Testis (tissue), 3 donors: Measurements from ENCODE around the gene LPP. TPM values are rescaled to one million over a fixed set of nuclear protein-coding genes. Genes with fewer than 3 reads are reported as not detected.

ENCODE experiments used
- DNase-seq: peaks from one replicate; pipeline ENCODE4 v3.0.0-alpha.2; 2019
- H3K27ac ChIP-seq, 2 donors: fragments of 200-600 bp; sonication (generic); one replicate each; pipeline ENCODE4 v1.5.1; 2019
- H3K27me3 ChIP-seq: fragments of 200-600 bp; sonication (generic); one replicate; pipeline ENCODE4 v1.5.1; 2019
- H3K36me3 ChIP-seq: fragments of 200-600 bp; sonication (generic); one replicate; pipeline ENCODE4 v1.5.1; 2017; ENCODE audit warnings: low read depth; ENCODE audit errors: missing control alignments
- H3K4me1 ChIP-seq: fragments of 200-600 bp; sonication (generic); one replicate; pipeline ENCODE4 v1.5.1; 2019
- H3K4me3 ChIP-seq, 2 donors: fragments of 200-600 bp; sonication (generic); one replicate each; pipeline ENCODE4 v1.5.1; 2017 to 2019
- H3K9me3 ChIP-seq: fragments of 200-600 bp; sonication (generic); one replicate; pipeline ENCODE4 v1.5.1; 2017
- POLR2A ChIP-seq: fragments of 450-650 bp; IDR thresholded peaks from one replicate; pipeline ENCODE4 v1.6.1; 2017; ENCODE audit warnings: antibody characterized with exemption, mild to moderate bottlenecking, moderate library complexity
- WGBS, 2 donors: methylation state at CpG; one replicate each; pipeline ENCODE4 v1.1.5; 2018; 5-methylcytosine and 5-hydroxymethylcytosine counted together
- intact Hi-C: fragments of 100-400 bp; cut with DNase I; formaldehyde crosslinking; loops from one replicate; pipeline ENCODE4 v1.15.1; 2023; ENCODE audit warnings: low total_unique reads
- polyA plus RNA-seq: library from polyadenylated mRNA; stranded (reverse); fragments of 350-450 nt; fragmentation: Illumina TruSeq; extraction: RNeasy Lipid Tissue Mini Kit (QIAGEN cat#74804); gene quantifications from one replicate; pipeline ENCODE4 v1.2.3, GENCODE V29; 2014; ENCODE audit warnings: low read depth, low replicate concordance; ENCODE audit not compliant: insufficient read depth
- total RNA-seq, 2 donors: library from RNA; depleted of rRNA; stranded (reverse); fragments of >200 nt; gene quantifications; one replicate each; pipeline ENCODE4 v1.2.3, GENCODE V29; 2016
- TF ChIP-seq, protein P1 (sequence below), 3 experiments: fragments of 450-650 bp in 2 of 3; fragments of 200-600 bp in 1 of 3; sonication (generic) in 1 of 3; IDR thresholded peaks; one replicate each; pipeline ENCODE4 v1.5.1; 2016 to 2019; ENCODE audit warnings: antibody characterized with exemption in 3 of 3, mild to moderate bottlenecking in 2 of 3, moderate library complexity in 1 of 3

The LPP gene
- total and polyA plus RNA-seq, 3 donors from 2014 or later = 89.9 to 135 (median 132) TPM

DNA sequence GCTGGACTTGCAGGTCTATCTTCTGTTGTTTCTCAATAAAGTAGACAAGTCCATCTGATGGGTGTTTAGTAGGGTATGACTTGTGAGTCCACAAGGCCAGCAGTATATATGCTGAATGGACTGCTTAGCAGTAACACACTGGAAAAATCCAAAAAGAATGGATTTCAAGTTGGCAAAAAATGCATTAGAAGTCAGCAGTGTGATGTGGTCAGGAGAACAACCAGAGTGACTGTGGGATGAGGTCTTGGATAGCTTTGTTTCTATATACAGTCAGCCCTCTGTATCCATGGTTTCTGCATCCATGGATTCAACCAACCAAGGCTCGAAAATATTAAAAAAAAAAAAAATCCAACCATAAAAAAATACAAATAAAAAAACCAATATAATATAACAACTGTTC, 55.8 kb downstream of the LPP start:
- intact Hi-C loops = no loop called here
- H3K36me3 ChIP-seq = no peaks in the 10 kb centered on the region
- WGBS, 2 donors = 90 to 92% methylated on average over 1 of the region's 1 CpG
- H3K4me1 ChIP-seq = no peaks in the 10 kb centered on the region
- no peak overlapping the region for H3K27ac ChIP-seq
- no peaks in the 10 kb centered on the region for H3K27me3 ChIP-seq
- no peak for DNase-seq
- no peak for TF ChIP-seq POLR2A
- TF ChIP-seq, protein P1, sequence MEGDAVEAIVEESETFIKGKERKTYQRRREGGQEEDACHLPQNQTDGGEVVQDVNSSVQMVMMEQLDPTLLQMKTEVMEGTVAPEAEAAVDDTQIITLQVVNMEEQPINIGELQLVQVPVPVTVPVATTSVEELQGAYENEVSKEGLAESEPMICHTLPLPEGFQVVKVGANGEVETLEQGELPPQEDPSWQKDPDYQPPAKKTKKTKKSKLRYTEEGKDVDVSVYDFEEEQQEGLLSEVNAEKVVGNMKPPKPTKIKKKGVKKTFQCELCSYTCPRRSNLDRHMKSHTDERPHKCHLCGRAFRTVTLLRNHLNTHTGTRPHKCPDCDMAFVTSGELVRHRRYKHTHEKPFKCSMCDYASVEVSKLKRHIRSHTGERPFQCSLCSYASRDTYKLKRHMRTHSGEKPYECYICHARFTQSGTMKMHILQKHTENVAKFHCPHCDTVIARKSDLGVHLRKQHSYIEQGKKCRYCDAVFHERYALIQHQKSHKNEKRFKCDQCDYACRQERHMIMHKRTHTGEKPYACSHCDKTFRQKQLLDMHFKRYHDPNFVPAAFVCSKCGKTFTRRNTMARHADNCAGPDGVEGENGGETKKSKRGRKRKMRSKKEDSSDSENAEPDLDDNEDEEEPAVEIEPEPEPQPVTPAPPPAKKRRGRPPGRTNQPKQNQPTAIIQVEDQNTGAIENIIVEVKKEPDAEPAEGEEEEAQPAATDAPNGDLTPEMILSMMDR (IDR thresholded peaks at IDR 0.05) = no peak
- H3K4me3 ChIP-seq = no peak overlapping the region
- no peaks in the 10 kb centered on the region for H3K9me3 ChIP-seq

DNA sequence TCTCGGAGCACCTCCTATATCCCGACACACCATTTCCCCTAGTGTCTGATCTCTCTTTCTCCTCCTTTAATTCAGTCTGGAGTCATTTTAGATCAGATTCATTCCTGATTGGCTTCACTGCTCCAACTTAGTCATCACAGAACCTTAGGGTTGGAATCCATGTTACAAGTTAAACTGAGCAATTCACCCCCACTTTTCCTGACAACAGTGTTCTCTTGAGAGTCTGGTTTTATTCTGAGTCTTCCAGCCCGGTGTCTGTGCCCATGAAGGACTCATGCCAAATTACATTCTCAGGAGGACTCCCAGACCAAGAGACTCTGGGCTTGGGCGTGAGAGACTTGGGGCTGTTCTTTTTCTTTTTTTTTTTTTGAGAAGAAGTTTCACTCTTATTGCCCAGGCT, 57.5 kb downstream of the LPP start:
- Histone ChIP-seq H3K27ac (no peak overlapping the region), H3K27me3 (no peaks in the 10 kb centered on the region), H3K9me3 (no peaks in the 10 kb centered on the region), H3K4me3 (no peak overlapping the region), H3K4me1 (no peaks in the 10 kb centered on the region), H3K36me3 (no peaks in the 10 kb centered on the region)
- intact Hi-C loops = no loop called here
- WGBS, 2 donors = 85% methylated on average over 4 of the region's 4 CpGs
- TF ChIP-seq, protein P1 (IDR thresholded peaks at IDR 0.05) = no peak
- TF ChIP-seq POLR2A = no peak
- no peak for DNase-seq

DNA sequence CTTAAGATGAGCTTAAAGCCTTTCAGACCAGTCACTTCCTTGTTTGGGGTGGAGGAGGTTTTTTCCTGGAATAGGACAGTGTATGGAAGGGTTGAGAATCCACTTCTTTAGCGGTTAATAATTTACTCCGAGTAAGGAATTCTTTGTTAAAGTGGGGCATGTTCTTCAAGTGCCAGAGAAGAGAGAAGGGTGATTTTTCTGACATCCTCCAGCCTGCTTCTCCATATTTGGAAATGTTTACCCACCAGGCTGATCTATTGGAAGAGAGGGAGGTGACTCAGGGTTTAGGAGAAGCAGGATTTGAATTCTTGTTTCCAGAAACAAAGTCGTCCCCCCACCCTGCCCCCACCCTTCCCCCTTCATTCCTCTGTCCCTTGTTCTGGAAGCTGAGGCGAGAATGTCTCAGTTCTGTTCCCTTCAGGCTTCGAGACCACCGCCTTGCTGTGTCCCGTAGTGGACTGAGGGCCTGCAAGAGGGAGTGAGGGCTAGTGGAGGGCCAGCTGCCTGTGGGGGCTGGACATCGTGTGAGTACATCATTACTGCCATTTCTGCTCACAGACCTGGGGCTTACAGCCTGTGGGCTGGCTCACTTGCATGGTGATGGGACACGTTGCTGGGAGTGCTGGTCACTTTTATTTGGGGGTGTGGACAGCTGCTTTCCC, 58.5 kb downstream of the LPP start:
- H3K4me3 ChIP-seq = no peak overlapping the region

DNA sequence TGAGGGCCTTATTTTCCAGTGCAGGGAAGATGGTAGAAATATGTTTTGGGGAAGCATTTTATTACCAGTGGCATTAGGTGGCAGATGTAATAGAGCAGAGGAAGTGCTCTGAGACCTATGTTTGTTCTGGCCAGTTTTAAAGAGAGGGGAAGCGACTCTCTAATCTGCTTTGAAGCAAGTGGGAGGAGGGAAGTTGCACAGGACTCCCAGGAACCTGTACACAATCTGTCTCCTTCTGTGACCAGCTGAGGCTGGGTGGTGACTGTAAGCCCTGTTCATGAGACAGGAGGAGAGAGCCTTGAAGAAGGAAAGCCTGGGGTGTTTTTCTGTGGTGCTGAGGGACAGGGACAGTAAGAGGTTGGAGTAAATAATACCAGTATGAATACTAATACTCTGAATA, 60.5 kb downstream of the LPP start:
- Histone ChIP-seq H3K36me3 (no peaks in the 10 kb centered on the region), H3K27me3 (no peaks in the 10 kb centered on the region), H3K27ac (peak overlapping the region in 1 of 2 donors; percentile 29), H3K4me1 (peaks cover 13% of the 10 kb centered on the region), H3K4me3 (no peak overlapping the region), H3K9me3 (no peaks in the 10 kb centered on the region)
- 32 to 61% methylated on average over 1 of the region's 1 CpG for WGBS, 2 donors
- no peak for DNase-seq
- TF ChIP-seq POLR2A = no peak
- TF ChIP-seq, protein P1 (IDR thresholded peaks at IDR 0.05) = no peak
- intact Hi-C loops = no loop called here

More for the DNA sequence above, 58.5 kb downstream of the LPP start:
- intact Hi-C loops = no loop called here
- TF ChIP-seq POLR2A = no peak
- TF ChIP-seq, protein P1 (IDR thresholded peaks at IDR 0.05) = no peak
- Histone ChIP-seq H3K9me3 (no peaks in the 10 kb centered on the region), H3K27me3 (no peaks in the 10 kb centered on the region), H3K27ac (peak overlapping the region in 1 of 2 donors; percentile 33), H3K36me3 (no peaks in the 10 kb centered on the region), H3K4me1 (peaks cover 5% of the 10 kb centered on the region)
- DNase-seq = no peak
- WGBS, 2 donors = 76 to 78% methylated on average over 9 of the region's 9 CpGs

DNA sequence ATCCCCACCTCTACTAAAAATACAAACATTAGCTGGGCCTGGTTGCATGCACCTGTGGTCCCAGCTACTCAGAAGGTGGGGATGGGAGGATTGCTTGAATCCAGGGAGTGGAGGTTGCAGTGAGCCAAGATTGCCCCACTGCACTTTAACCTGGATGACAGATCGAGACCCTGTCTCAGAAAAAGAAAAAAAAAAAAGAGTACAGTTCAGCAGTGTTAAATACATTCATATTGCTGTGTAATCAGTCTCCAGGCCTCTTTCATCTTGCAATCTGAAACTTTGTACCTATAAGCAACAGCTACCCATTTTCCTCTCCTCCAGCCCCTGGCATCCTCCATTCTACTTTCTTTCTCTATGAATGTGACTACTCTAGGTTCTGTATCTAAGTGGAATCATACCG, 61.2 kb downstream of the LPP start:
- no peaks in the 10 kb centered on the region for H3K36me3 ChIP-seq
- 83 to 94% methylated on average over 2 of the region's 2 CpGs for WGBS, 2 donors
- H3K27ac ChIP-seq = no peak overlapping the region
- no peak overlapping the region for H3K4me3 ChIP-seq
- DNase-seq = no peak
- H3K4me1 ChIP-seq = peaks cover 13% of the 10 kb centered on the region
- no peaks in the 10 kb centered on the region for H3K9me3 ChIP-seq
- intact Hi-C loops = no loop called here
- no peaks in the 10 kb centered on the region for H3K27me3 ChIP-seq
- TF ChIP-seq, protein P1 (IDR thresholded peaks at IDR 0.05) = no peak
- no peak for TF ChIP-seq POLR2A
